DND-41 (cell line): ENCODE data around the gene CORO6.

Source experiments
- EZH2 ChIP-seq: IDR thresholded peaks from 3 replicates; pipeline ENCODE4 v1.6.1; 2012; ENCODE audit warnings: borderline replicate concordance, low read depth, mild to moderate bottlenecking, moderate library complexity, low read length, inconsistent platforms; ENCODE audit not compliant: severe bottlenecking
- TF ChIP-seq, protein P1 (sequence below): IDR thresholded peaks from 2 replicates; pipeline ENCODE4 v1.5.1; 2012; ENCODE audit warnings: borderline replicate concordance, low read length, moderate library complexity, mild to moderate bottlenecking; ENCODE audit not compliant: poor library complexity, severe bottlenecking; ENCODE audit errors: extremely low read depth

- TF ChIP-seq, protein P1, sequence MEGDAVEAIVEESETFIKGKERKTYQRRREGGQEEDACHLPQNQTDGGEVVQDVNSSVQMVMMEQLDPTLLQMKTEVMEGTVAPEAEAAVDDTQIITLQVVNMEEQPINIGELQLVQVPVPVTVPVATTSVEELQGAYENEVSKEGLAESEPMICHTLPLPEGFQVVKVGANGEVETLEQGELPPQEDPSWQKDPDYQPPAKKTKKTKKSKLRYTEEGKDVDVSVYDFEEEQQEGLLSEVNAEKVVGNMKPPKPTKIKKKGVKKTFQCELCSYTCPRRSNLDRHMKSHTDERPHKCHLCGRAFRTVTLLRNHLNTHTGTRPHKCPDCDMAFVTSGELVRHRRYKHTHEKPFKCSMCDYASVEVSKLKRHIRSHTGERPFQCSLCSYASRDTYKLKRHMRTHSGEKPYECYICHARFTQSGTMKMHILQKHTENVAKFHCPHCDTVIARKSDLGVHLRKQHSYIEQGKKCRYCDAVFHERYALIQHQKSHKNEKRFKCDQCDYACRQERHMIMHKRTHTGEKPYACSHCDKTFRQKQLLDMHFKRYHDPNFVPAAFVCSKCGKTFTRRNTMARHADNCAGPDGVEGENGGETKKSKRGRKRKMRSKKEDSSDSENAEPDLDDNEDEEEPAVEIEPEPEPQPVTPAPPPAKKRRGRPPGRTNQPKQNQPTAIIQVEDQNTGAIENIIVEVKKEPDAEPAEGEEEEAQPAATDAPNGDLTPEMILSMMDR = no peak
- TF ChIP-seq EZH2 = no peak
These were observed 25.9 kb downstream of the CORO6 start for GRCh38 chr17:29596811-29597210.
